Activated naive CD8-positive, alpha-beta T cell (primary cell): ENCODE results near the gene GPR152.
A peak's percentile ranks its signal among the peaks of the same experiment; 100 is the strongest.

Source experiments
- H3K27ac Mint-ChIP-seq: one replicate; pipeline ENCODE4 v1.8.0; 2021; ENCODE audit warnings: mixed read lengths
- H3K27me3 Mint-ChIP-seq: one replicate; pipeline ENCODE4 v1.8.0; 2021; ENCODE audit warnings: mixed read lengths
- H3K36me3 Mint-ChIP-seq: one replicate; pipeline ENCODE4 v1.8.0; 2021; ENCODE audit warnings: mixed read lengths
- H3K4me1 Mint-ChIP-seq: one replicate; pipeline ENCODE4 v1.8.0; 2021; ENCODE audit warnings: low read depth, mixed read lengths
- H3K4me3 Mint-ChIP-seq: one replicate; pipeline ENCODE4 v1.8.0; 2021; ENCODE audit warnings: mild to moderate bottlenecking, mixed read lengths
- H3K9me3 Mint-ChIP-seq: one replicate; pipeline ENCODE4 v1.8.0; 2021; ENCODE audit warnings: low read depth, mixed read lengths

Gene GPR152

GRCh38 chr11:67452141-67452952 is at the start of gene GPR152:
TSS of gene GPR152 (minus strand) at chr11:67452729. CDS start at chr11:67452724, 5 bp downstream.
- no peaks in the 10 kb centered on the region for H3K9me3 Mint-ChIP-seq
- H3K27me3 Mint-ChIP-seq, result no peaks in the 10 kb centered on the region
- H3K27ac Mint-ChIP-seq, result no peak within 1 kb of the TSS
- H3K4me3 Mint-ChIP-seq, result no peak within 1 kb of the TSS
- H3K4me1 Mint-ChIP-seq, result peaks cover 23% of the 10 kb centered on the region
- H3K36me3 Mint-ChIP-seq, result no peaks in the 10 kb centered on the region

- H3K9me3 Mint-ChIP-seq, result no peaks in the 10 kb centered on the region
- H3K36me3 Mint-ChIP-seq, result peaks cover 9% of the 10 kb centered on the region
- peaks cover 31% of the 10 kb centered on the region for H3K4me1 Mint-ChIP-seq
- no peaks in the 10 kb centered on the region for H3K27me3 Mint-ChIP-seq
- no peak overlapping the region for H3K4me3 Mint-ChIP-seq
- no peak overlapping the region for H3K27ac Mint-ChIP-seq
Observed at GRCh38 chr11:67501854-67502253, 49.3 kb upstream of the GPR152 start.

GRCh38 chr11:67500831-67501715 is 48.5 kb upstream of the GPR152 start:
- H3K27ac Mint-ChIP-seq, result peak overlapping the region; percentile 34

GRCh38 chr11:67500484-67500821 is 47.9 kb upstream of the GPR152 start:
- Mint-ChIP-seq H3K4me1 (peaks cover 16% of the 10 kb centered on the region), H3K27me3 (no peaks in the 10 kb centered on the region), H3K4me3 (no peak overlapping the region), H3K27ac (peak overlapping the region; percentile 34), H3K9me3 (no peaks in the 10 kb centered on the region), H3K36me3 (peaks cover 9% of the 10 kb centered on the region)

More at GRCh38 chr11:67500831-67501715, 48.5 kb upstream of the GPR152 start:
- H3K9me3 Mint-ChIP-seq, result no peaks in the 10 kb centered on the region
- H3K36me3 Mint-ChIP-seq, result peaks cover 9% of the 10 kb centered on the region
- no peak overlapping the region for H3K4me3 Mint-ChIP-seq
- peaks cover 23% of the 10 kb centered on the region for H3K4me1 Mint-ChIP-seq
- no peaks in the 10 kb centered on the region for H3K27me3 Mint-ChIP-seq

GRCh38 chr11:67499808-67500483 is 47.4 kb upstream of the GPR152 start:
- H3K4me3 Mint-ChIP-seq, result no peak overlapping the region
- no peaks in the 10 kb centered on the region for H3K9me3 Mint-ChIP-seq
- no peak overlapping the region for H3K27ac Mint-ChIP-seq
- H3K4me1 Mint-ChIP-seq, result peaks cover 16% of the 10 kb centered on the region
- H3K27me3 Mint-ChIP-seq, result no peaks in the 10 kb centered on the region
- peaks cover 9% of the 10 kb centered on the region for H3K36me3 Mint-ChIP-seq

GRCh38 chr11:67498544-67498972 is 46.0 kb upstream of the GPR152 start:
- Mint-ChIP-seq H3K9me3 (no peaks in the 10 kb centered on the region), H3K27ac (no peak overlapping the region), H3K4me3 (no peak overlapping the region), H3K36me3 (peaks cover 9% of the 10 kb centered on the region), H3K4me1 (peaks cover 13% of the 10 kb centered on the region), H3K27me3 (no peaks in the 10 kb centered on the region)

- H3K27me3 Mint-ChIP-seq, result no peaks in the 10 kb centered on the region
- peaks cover 10% of the 10 kb centered on the region for H3K4me1 Mint-ChIP-seq
- H3K4me3 Mint-ChIP-seq, result no peak overlapping the region
- H3K9me3 Mint-ChIP-seq, result no peaks in the 10 kb centered on the region
- no peak overlapping the region for H3K27ac Mint-ChIP-seq
- peaks cover 6% of the 10 kb centered on the region for H3K36me3 Mint-ChIP-seq
Observed at GRCh38 chr11:67497656-67498291, 45.2 kb upstream of the GPR152 start.

- H3K9me3 Mint-ChIP-seq, result no peaks in the 10 kb centered on the region
- peaks cover 7% of the 10 kb centered on the region for H3K4me1 Mint-ChIP-seq
- H3K36me3 Mint-ChIP-seq, result peaks cover 6% of the 10 kb centered on the region
- no peak overlapping the region for H3K27ac Mint-ChIP-seq
- H3K27me3 Mint-ChIP-seq, result no peaks in the 10 kb centered on the region
- H3K4me3 Mint-ChIP-seq, result no peak overlapping the region
Observed at GRCh38 chr11:67496113-67496512, 43.6 kb upstream of the GPR152 start.

GRCh38 chr11:67495234-67496005 is 42.9 kb upstream of the GPR152 start:
- H3K4me1 Mint-ChIP-seq, result no peaks in the 10 kb centered on the region
- H3K27me3 Mint-ChIP-seq, result no peaks in the 10 kb centered on the region
- no peak overlapping the region for H3K27ac Mint-ChIP-seq
- no peaks in the 10 kb centered on the region for H3K9me3 Mint-ChIP-seq
- H3K4me3 Mint-ChIP-seq, result no peak overlapping the region
- H3K36me3 Mint-ChIP-seq, result no peaks in the 10 kb centered on the region

GRCh38 chr11:67494371-67495233 is 42.1 kb upstream of the GPR152 start:
- Mint-ChIP-seq H3K4me3 (no peak overlapping the region), H3K9me3 (no peaks in the 10 kb centered on the region), H3K27ac (no peak overlapping the region), H3K36me3 (peaks cover 3% of the 10 kb centered on the region), H3K27me3 (no peaks in the 10 kb centered on the region), H3K4me1 (peaks cover 3% of the 10 kb centered on the region)

GRCh38 chr11:67493548-67494370 is 41.2 kb upstream of the GPR152 start:
- Mint-ChIP-seq H3K4me1 (peaks cover 5% of the 10 kb centered on the region), H3K36me3 (peaks cover 4% of the 10 kb centered on the region), H3K27me3 (no peaks in the 10 kb centered on the region), H3K9me3 (no peaks in the 10 kb centered on the region), H3K4me3 (no peak overlapping the region), H3K27ac (no peak overlapping the region)

GRCh38 chr11:67492801-67493547 is 40.4 kb upstream of the GPR152 start:
- Mint-ChIP-seq H3K4me3 (no peak overlapping the region), H3K27me3 (no peaks in the 10 kb centered on the region), H3K4me1 (peaks cover 8% of the 10 kb centered on the region), H3K27ac (no peak overlapping the region), H3K36me3 (peaks cover 5% of the 10 kb centered on the region), H3K9me3 (no peaks in the 10 kb centered on the region)
